ENCODE measurements around the gene MYO5C. TPM values are rescaled to one million over a fixed set of nuclear protein-coding genes. Genes with fewer than 3 reads are reported as not detected.

Gene MYO5C
- total and polyA plus RNA-seq, 2 of the 8 experiments (the other 6 are each of a cell fraction or from before 2014, with no cell fraction given), result 8.2 to 26.7 TPM

DNA sequence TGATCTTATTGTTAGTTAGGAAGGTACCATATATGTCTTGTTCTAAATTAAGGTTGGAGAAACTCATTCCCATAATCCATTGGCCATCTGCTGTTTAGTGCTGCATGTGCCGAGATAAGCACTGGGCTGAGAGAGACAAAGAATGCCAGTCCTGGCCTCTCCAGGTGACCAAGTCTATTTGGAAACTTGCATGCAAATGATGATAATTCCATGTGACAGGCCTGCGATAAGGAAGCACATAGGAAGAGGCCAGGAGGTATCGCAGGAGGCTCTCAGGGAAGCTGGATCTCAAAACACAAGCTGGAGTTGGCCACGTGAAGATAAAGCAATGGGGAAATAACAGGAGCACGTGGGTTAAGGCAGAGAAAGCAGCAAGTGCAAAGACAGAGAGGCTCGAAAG, 39.7 kb downstream of the MYO5C start:
- DNase-seq (ENCODE audit: low read depth in 1 of 2, low spot score in 2 of 2), result no peak
- H3K36me3 ChIP-seq (ENCODE audit: control insufficient read depth in 2 of 4, insufficient read depth in 4 of 4, low read length in 3 of 4), result peaks cover 2 to 18% (median 14%) of the 10 kb centered on the region in 4 experiments; a peak in 7 of 8 replicates
- no peak overlapping the region for H3K18ac ChIP-seq (ENCODE audit: extremely low read depth, low read length)
- FAIRE-seq, result no peak
- no peaks in the 10 kb centered on the region for H3K9me3 ChIP-seq (ENCODE audit: insufficient read depth in 2 of 2, low read depth in 1 of 2, low read length in 1 of 2)
- H3K56ac ChIP-seq (replicated peaks; ENCODE audit: insufficient read length, low read depth, low read length), result no peak overlapping the region
- peaks cover 7 to 11% (median 9%) of the 10 kb centered on the region in 4 experiments for H3K4me1 ChIP-seq (replicated peaks in 1 of 4; ENCODE audit: control insufficient read depth in 3 of 4, insufficient read depth in 4 of 4, low read length in 3 of 4)
- H3K27me3 ChIP-seq (replicated peaks in 1 of 4; ENCODE audit: control insufficient read depth in 3 of 4, extremely low read depth in 1 of 4, insufficient read depth in 3 of 4, low read length in 3 of 4), result no peaks in the 10 kb centered on the region
- no peak overlapping the region for H3K4me3 ChIP-seq (ENCODE audit: extremely low read depth in 1 of 4, insufficient read depth in 2 of 4, low read depth in 3 of 4, low read length in 4 of 4)
- no peaks in the 10 kb centered on the region for H3K23me2 ChIP-seq (ENCODE audit: low read depth, low read length)
- no peak overlapping the region for H3K9ac ChIP-seq (replicated peaks in 1 of 4; ENCODE audit: extremely low read depth in 1 of 4, low read depth in 3 of 4, low read length in 3 of 4)
- H4K8ac ChIP-seq (ENCODE audit: extremely low read depth, insufficient read depth, low read length), result no peak overlapping the region
- H3K79me2 ChIP-seq (ENCODE audit: control insufficient read depth in 1 of 2, insufficient read depth in 2 of 2, low read length in 2 of 2), result no peaks in the 10 kb centered on the region
- no peak overlapping the region for H3K23ac ChIP-seq (ENCODE audit: insufficient read length)
- no peak overlapping the region for H3K14ac ChIP-seq (ENCODE audit: insufficient read length)
- H3K27ac ChIP-seq (ENCODE audit: low read depth, low read length), result no peak overlapping the region
- H2BK120ac ChIP-seq (replicated peaks; ENCODE audit: low read depth, low read length), result no peak overlapping the region
- WGBS, 2 experiments (ENCODE audit: extremely low coverage in 1 of 2, insufficient coverage in 1 of 2, insufficient read length in 1 of 2, insufficient replicate concordance in 2 of 2, low coverage in 1 of 2, low lambda C conversion rate in 2 of 2, missing lambda C conversion rate in 1 of 2), result 80% methylated on average over 6 of the region's 6 CpGs; no CpG with 5 or more reads in 1 of the 2 experiments
- no peak overlapping the region for H2BK20ac ChIP-seq (ENCODE audit: low read length)
- H2AK5ac ChIP-seq (ENCODE audit: low read depth, low read length), result no peak overlapping the region
- H3K4ac ChIP-seq (replicated peaks; ENCODE audit: insufficient read length, low read depth, low read length), result no peak overlapping the region
- TF ChIP-seq E2F6 (IDR thresholded peaks at IDR 0.05) (no peak), BACH1 (IDR thresholded peaks at IDR 0.05; ENCODE audit: low read length) (no peak), BRCA1 (IDR thresholded peaks at IDR 0.05; ENCODE audit: low read depth, low read length) (no peak), KDM4A (IDR thresholded peaks at IDR 0.05; ENCODE audit: low read depth, low read length, severe bottlenecking) (no peak), CHD2 (IDR thresholded peaks at IDR 0.05; ENCODE audit: low read length) (no peak), SAP30 (IDR thresholded peaks at IDR 0.05; ENCODE audit: insufficient read depth, insufficient replicate concordance, low read length) (no peak), USF2 (IDR thresholded peaks at IDR 0.05; ENCODE audit: low read length) (no peak), ASH2L (IDR thresholded peaks at IDR 0.05; ENCODE audit: low read length) (no peak), CREB1 (IDR thresholded peaks at IDR 0.05) (no peak), SRF (IDR thresholded peaks at IDR 0.05; ENCODE audit: low read depth, low read length) (no peak), MAFK (IDR thresholded peaks at IDR 0.05; ENCODE audit: low read depth, low read length) (no peak), CBX8 (IDR thresholded peaks at IDR 0.05; ENCODE audit: borderline replicate concordance, low read depth, low read length) (no peak)
- no peak overlapping the region for H4K5ac ChIP-seq (ENCODE audit: insufficient read length, low read depth, low read length)
- H4K91ac ChIP-seq (replicated peaks; ENCODE audit: insufficient read length, low read length), result no peak overlapping the region
- H2BK15ac ChIP-seq (ENCODE audit: low read length), result no peak overlapping the region
- H4K20me1 ChIP-seq (replicated peaks in 1 of 2; ENCODE audit: control insufficient read depth in 1 of 2, insufficient read depth in 2 of 2, low read length in 2 of 2), result peaks cover 0 to 1% of the 10 kb centered on the region in 2 experiments
- H3K79me1 ChIP-seq (ENCODE audit: low read depth, low read length), result no peaks in the 10 kb centered on the region
- H2AFZ ChIP-seq (ENCODE audit: low read length), result no peak overlapping the region
- CTCF ChIA-PET (ENCODE audit: partially characterized antibody), result interaction anchor here (0.7 to 5.6 kb wide), 27 partner anchors 9 to 479 kb away, joined by 3 to 59 read pairs (median 4); no protein-coding TSS in a partner anchor
- no peak overlapping the region for H3K4me2 ChIP-seq (ENCODE audit: insufficient read depth in 1 of 2, low read depth in 2 of 2, low read length in 2 of 2)
- H2BK12ac ChIP-seq (ENCODE audit: low read depth, low read length), result no peak overlapping the region
- POLR2A ChIA-PET (ENCODE audit: partially characterized antibody), result interaction anchor here (1.6 kb wide), 1 partner anchor 480 kb away, joined by 4 read pairs; no protein-coding TSS in a partner anchor
- no peak overlapping the region for H2BK5ac ChIP-seq (ENCODE audit: low read depth, low read length)

Measured in H1 (cell line).